ENCODE results near the gene CRYBG1.

Gene CRYBG1

GRCh38 chr6:106618324-106618723 lies 257.8 kb downstream of the CRYBG1 start:
- in situ Hi-C loops (cut with HindIII; ENCODE audit: low sequenced_read_pairs) = no loop called here
- H3K4me3 ChIP-seq (ENCODE audit: low read depth, low read length) = no peak overlapping the region
- no peak for DNase-seq (ENCODE audit: low read depth)
- TF ChIP-seq CTCF (IDR thresholded peaks at IDR 0.05; ENCODE audit: low read depth, low read length, missing control alignments) = no peak

GRCh38 chr6:106619223-106619622 lies 258.7 kb downstream of the CRYBG1 start:
- TF ChIP-seq CTCF (IDR thresholded peaks at IDR 0.05; ENCODE audit: low read depth, low read length, missing control alignments) = no peak
- no peak for DNase-seq (ENCODE audit: low read depth)
- in situ Hi-C loops (cut with HindIII; ENCODE audit: low sequenced_read_pairs) = no loop called here
- no peak overlapping the region for H3K4me3 ChIP-seq (ENCODE audit: low read depth, low read length)

DNA sequence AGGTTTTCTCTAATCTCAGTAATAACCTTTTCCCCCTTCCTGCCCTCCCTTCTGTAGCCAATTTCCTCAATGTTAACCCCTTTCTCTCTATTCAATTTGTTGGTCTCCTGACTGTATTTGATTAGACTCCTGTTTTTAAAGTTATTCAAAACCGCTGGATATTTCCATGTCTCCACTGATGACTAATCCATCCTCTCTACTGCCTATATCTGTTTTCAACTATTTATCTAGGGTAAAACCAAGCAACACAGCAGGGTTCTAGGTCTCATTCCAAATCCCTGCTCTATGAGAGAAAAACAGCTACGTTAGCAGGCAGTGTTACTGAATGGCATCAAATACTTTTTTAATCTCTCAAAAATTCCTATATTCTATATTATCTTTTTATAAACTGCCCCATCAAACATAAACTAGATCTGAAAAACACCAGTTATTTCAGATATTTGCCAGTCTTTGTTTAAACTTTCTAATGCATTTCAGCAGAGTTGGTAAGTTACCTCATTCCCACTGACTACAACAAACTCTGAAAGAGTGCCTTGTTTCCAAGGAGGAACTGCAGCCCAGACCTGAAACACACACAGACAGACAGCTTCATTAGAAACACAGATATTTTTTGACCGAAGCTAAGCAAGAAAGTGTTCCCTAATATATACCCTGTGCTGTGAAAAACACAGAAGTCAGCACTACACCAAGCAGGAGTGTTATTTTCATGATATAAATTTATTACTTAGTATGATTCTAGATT lies 260.6 kb downstream of the CRYBG1 start:
- TF ChIP-seq CTCF (IDR thresholded peaks at IDR 0.05; ENCODE audit: low read depth, low read length, missing control alignments) = no peak
- in situ Hi-C loops (cut with HindIII; ENCODE audit: low sequenced_read_pairs) = no loop called here
- DNase-seq (ENCODE audit: low read depth) = peak; percentile 91
- no peak overlapping the region for H3K4me3 ChIP-seq (ENCODE audit: low read depth, low read length)

All from astrocyte of the cerebellum (primary cell).